Measurements from ENCODE around the gene NACC2.

Gene NACC2

GRCh38 chr9:136024286-136024685 is 70.8 kb downstream of the NACC2 start:
- Histone ChIP-seq H3K4me1 (ENCODE audit: control insufficient read depth, insufficient read depth, low read length) (no peaks in the 10 kb centered on the region), H3K36me3 (ENCODE audit: control insufficient read depth in 2 of 2, insufficient read depth in 1 of 2, low read length in 2 of 2) (peaks cover 0 to 27% of the 10 kb centered on the region in 2 experiments; a peak in 1 of 3 replicates), H3K4me3 (ENCODE audit: low read depth, low read length) (no peak overlapping the region), H3K9me3 (ENCODE audit: control insufficient read depth, insufficient read depth, low read depth, low read length) (no peaks in the 10 kb centered on the region), H3K27ac (ENCODE audit: extremely low read depth, low read depth, low read length) (no peak overlapping the region)
- ChIA-PET CTCF (interaction anchor here (0.6 kb wide), 1 partner anchor 516 kb away, joined by 3 read pairs; no protein-coding TSS in a partner anchor), POLR2A (no interaction called here)
- TF ChIP-seq MYNN (tag by site-specific recombination; IDR thresholded peaks at IDR 0.05; ENCODE audit: borderline replicate concordance) (no peak), ZSCAN4 (tag by site-specific recombination; IDR thresholded peaks at IDR 0.05) (no peak), ZNF423 (tag by site-specific recombination; IDR thresholded peaks at IDR 0.05) (no peak), ZNF362 (tag by site-specific recombination; IDR thresholded peaks at IDR 0.05) (no peak)

GRCh38 chr9:136023410-136024225 is 71.5 kb downstream of the NACC2 start:
- Histone ChIP-seq H3K4me3 (ENCODE audit: low read depth, low read length) (no peak overlapping the region), H3K36me3 (ENCODE audit: control insufficient read depth in 2 of 2, insufficient read depth in 1 of 2, low read length in 2 of 2) (peaks cover 0 to 20% of the 10 kb centered on the region in 2 experiments; a peak in 1 of 3 replicates), H3K27ac (ENCODE audit: extremely low read depth, low read depth, low read length) (no peak overlapping the region), H3K4me1 (ENCODE audit: control insufficient read depth, insufficient read depth, low read length) (no peaks in the 10 kb centered on the region), H3K9me3 (ENCODE audit: control insufficient read depth, insufficient read depth, low read depth, low read length) (no peaks in the 10 kb centered on the region)
- TF ChIP-seq HOXD13 (CRISPR knock-in tag; IDR thresholded peaks at IDR 0.05; ENCODE audit: borderline replicate concordance) (no peak), ZFHX2 (tag by site-specific recombination; conservative IDR thresholded peaks at IDR 0.05) (peak; percentile 58), EGR2 (tag by site-specific recombination; IDR thresholded peaks at IDR 0.05; ENCODE audit: low read depth) (0 out of 2 replicates have a peak, but pooled peaks have one; percentile 25), KLF7 (tag by site-specific recombination; IDR thresholded peaks at IDR 0.05; ENCODE audit: borderline replicate concordance) (no peak)
- CTCF ChIA-PET = interaction anchor here (1.1 kb wide), 1 partner anchor 114 kb away, joined by 3 read pairs; no protein-coding TSS in a partner anchor
- POLR2A ChIA-PET = interaction anchor here (0.9 kb wide), 1 partner anchor 28 kb away, joined by 4 read pairs; no protein-coding TSS in a partner anchor

DNA sequence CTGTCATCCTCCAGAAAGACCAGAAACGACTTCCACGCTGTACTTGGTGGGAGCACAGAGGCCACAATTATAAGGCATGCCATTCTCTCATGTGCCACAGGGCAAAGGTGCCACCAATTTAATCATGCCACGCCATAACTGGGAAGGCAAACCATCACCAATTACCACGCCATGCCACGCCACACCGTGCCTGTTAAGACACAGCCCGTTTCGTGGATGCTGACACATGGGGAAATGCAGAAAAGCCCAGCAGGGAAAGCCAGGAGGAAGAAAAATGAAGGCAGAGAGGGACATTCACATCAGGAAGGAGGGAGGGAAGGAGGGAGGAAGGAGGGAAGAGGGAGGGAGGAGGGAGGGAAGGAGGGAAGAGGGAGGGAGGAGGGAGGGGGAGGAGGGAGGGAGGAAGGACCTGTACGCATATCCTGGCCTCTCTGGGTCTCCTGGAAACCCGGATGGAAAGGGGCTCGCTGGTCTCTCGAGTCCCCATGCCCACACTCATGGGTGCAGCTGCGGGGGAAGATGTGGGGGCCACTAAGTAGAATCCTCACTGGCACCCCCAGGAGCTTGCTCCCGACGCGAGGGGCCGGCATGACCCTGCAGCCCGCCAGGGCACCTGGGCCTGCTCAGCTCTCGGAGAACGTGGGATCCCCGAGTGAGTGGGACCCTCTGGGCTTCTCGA is 72.2 kb downstream of the NACC2 start:
- H3K4me3 ChIP-seq (ENCODE audit: low read depth, low read length) = no peak overlapping the region
- ChIA-PET POLR2A (interaction anchor here (0.9 kb wide), 1 partner anchor 29 kb away, joined by 4 read pairs; no protein-coding TSS in a partner anchor), CTCF (interaction anchor here (1.1 kb wide), 1 partner anchor 115 kb away, joined by 3 read pairs; no protein-coding TSS in a partner anchor)
- H3K4me1 ChIP-seq (ENCODE audit: control insufficient read depth, insufficient read depth, low read length) = no peaks in the 10 kb centered on the region
- peaks cover 0 to 19% of the 10 kb centered on the region in 2 experiments; a peak in 1 of 3 replicates for H3K36me3 ChIP-seq (ENCODE audit: control insufficient read depth in 2 of 2, insufficient read depth in 1 of 2, low read length in 2 of 2)
- H3K9me3 ChIP-seq (ENCODE audit: control insufficient read depth, insufficient read depth, low read depth, low read length) = no peaks in the 10 kb centered on the region
- H3K27ac ChIP-seq (ENCODE audit: extremely low read depth, low read depth, low read length) = no peak overlapping the region
- TF ChIP-seq ZNF10 (tag by site-specific recombination; IDR thresholded peaks at IDR 0.05) = no peak
- TF ChIP-seq ZNF585B (tag by site-specific recombination; IDR thresholded peaks at IDR 0.05) = no peak
- TF ChIP-seq ZNF366 (tag by site-specific recombination; conservative IDR thresholded peaks at IDR 0.05) = peak; percentile 29; the same call in 1 of the 2 replicates

DNA sequence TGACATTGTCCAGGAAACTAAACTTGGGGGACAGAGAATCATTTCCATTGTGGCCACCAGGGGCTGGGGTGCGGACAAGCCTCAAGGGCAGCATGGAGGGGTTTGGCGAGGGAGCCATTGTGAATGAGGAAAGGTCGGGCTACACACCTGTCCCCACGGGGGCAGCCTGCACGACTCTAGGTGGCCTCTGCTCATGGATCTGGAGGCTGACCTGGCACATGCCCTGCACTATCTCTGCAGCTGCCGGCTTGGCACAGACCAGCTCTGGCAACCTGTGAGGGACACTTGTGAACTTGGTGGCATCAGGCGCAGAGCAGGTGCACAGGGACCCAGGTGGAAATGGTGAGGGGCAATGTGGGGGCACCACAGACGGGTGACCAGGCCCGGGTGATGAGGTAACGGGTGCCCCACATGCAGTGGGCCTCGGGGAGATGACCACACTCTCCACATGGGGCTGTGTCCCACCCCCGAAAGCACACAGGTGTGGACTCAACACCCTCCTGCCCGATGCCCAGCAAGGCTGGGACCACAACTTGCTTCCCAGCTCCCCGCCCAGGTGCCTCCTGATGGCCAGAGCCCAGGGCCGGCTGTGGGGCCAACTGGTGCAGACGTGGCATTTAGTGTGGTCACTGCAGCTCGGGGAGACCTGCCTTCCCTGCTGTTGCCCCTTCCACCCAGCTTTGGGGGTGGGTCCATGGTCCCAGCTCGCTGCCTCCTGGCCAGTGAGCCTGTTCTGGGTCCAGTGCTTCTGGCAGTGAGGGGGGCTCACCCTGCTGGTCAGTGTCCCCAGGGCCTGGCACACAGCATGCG is 73.0 kb downstream of the NACC2 start:
- Histone ChIP-seq H3K27ac (ENCODE audit: extremely low read depth, low read depth, low read length) (no peak overlapping the region), H3K4me1 (ENCODE audit: control insufficient read depth, insufficient read depth, low read length) (no peaks in the 10 kb centered on the region), H3K9me3 (ENCODE audit: control insufficient read depth, insufficient read depth, low read depth, low read length) (no peaks in the 10 kb centered on the region), H3K36me3 (ENCODE audit: control insufficient read depth in 2 of 2, insufficient read depth in 1 of 2, low read length in 2 of 2) (peaks cover 0 to 19% of the 10 kb centered on the region in 2 experiments; a peak in 1 of 3 replicates), H3K4me3 (ENCODE audit: low read depth, low read length) (no peak overlapping the region)
- ChIA-PET POLR2A (no interaction called here), CTCF (interaction anchor here (0.6 kb wide), 1 partner anchor 85 kb away, joined by 3 read pairs; no protein-coding TSS in a partner anchor)
- TF ChIP-seq ZNF529 (tag by site-specific recombination; IDR thresholded peaks at IDR 0.05; ENCODE audit: insufficient replicate concordance) (no peak), ZBTB6 (tag by site-specific recombination; IDR thresholded peaks at IDR 0.05) (no peak), SCRT1 (tag by site-specific recombination; IDR thresholded peaks at IDR 0.05; ENCODE audit: borderline replicate concordance) (no peak), ZNF488 (tag by site-specific recombination; IDR thresholded peaks at IDR 0.05) (no peak), ZNF837 (tag by site-specific recombination; IDR thresholded peaks at IDR 0.05) (no peak), KLF9 (tag by site-specific recombination; IDR thresholded peaks at IDR 0.05; ENCODE audit: low read depth) (no peak), ZNF792 (tag by site-specific recombination; IDR thresholded peaks at IDR 0.05) (no peak), ZSCAN23 (tag by site-specific recombination; IDR thresholded peaks at IDR 0.05) (no peak)

Data from HEK293 (cell line).